ENCODE results near the gene RAB11FIP5.
A peak's percentile ranks its signal among the peaks of the same experiment; 100 is the strongest.
"Not testable (repeated sequence)": the region's sequence is repeated elsewhere in the genome, so short reads cannot be mapped to it uniquely, and the experiment has no call there.

Gene RAB11FIP5

GRCh38 chr2:73070643-73071359, 41.9 kb downstream of the RAB11FIP5 start:
- DNase-seq: peak in 7 of 51 donors; percentile 17 to 57 (median 48)

GRCh38 chr2:73069855-73070642, 42.7 kb downstream of the RAB11FIP5 start:
- DNase-seq: peak in 7 of 51 donors; percentile 10 to 54 (median 20)

GRCh38 chr2:73069041-73069854, 43.5 kb downstream of the RAB11FIP5 start:
- DNase-seq: peak in 2 of 51 donors; percentile 33

GRCh38 chr2:73068147-73068546, 44.6 kb downstream of the RAB11FIP5 start:
- no peak for DNase-seq

GRCh38 chr2:73067043-73067442, 45.7 kb downstream of the RAB11FIP5 start:
- DNase-seq: no peak

GRCh38 chr2:73065070-73065469, 47.7 kb downstream of the RAB11FIP5 start:
- not testable (repeated sequence) for DNase-seq

- DNase-seq: peak in 6 of 51 donors; percentile 18 to 55 (median 31)
Measured at GRCh38 chr2:73063909-73064875, 48.6 kb downstream of the RAB11FIP5 start.

- DNase-seq: no peak
Measured at GRCh38 chr2:73063472-73063871, 49.3 kb downstream of the RAB11FIP5 start.

- DNase-seq: peak in 39 of 51 donors; percentile 21 to 92 (median 68)
Measured at GRCh38 chr2:73059106-73059505, 53.6 kb downstream of the RAB11FIP5 start.

- no peak for DNase-seq
Measured at GRCh38 chr2:73054980-73055379, 57.8 kb downstream of the RAB11FIP5 start.

GRCh38 chr2:73053316-73054114, 59.2 kb downstream of the RAB11FIP5 start:
- DNase-seq: peak in 27 of 51 donors; percentile 12 to 71 (median 49)

- DNase-seq: no peak
Measured at GRCh38 chr2:73050121-73050545, 62.6 kb downstream of the RAB11FIP5 start.

- peak in 19 of 51 donors; percentile 15 to 68 (median 45) for DNase-seq
Measured at GRCh38 chr2:73043929-73044832, 68.6 kb downstream of the RAB11FIP5 start.

- DNase-seq: peak in 19 of 51 donors; percentile 6 to 59 (median 30)
Measured at GRCh38 chr2:73043276-73043675, 69.5 kb downstream of the RAB11FIP5 start.

GRCh38 chr2:73037947-73038585, 74.7 kb downstream of the RAB11FIP5 start:
- no peak for DNase-seq

GRCh38 chr2:73036766-73037165, 76.0 kb downstream of the RAB11FIP5 start:
- peak in 4 of 51 donors; percentile 13 to 74 (median 48) for DNase-seq

GRCh38 chr2:73035899-73036711, 76.6 kb downstream of the RAB11FIP5 start:
- DNase-seq: peak in 29 of 51 donors; percentile 10 to 79 (median 55)

Data from hypothalamus (tissue), 51 donors.